Cardiac fibroblast (primary cell): Measurements from ENCODE around the gene ESYT2.
A peak's percentile ranks its signal among the peaks of the same experiment; 100 is the strongest.

Experiments
- DNase-seq, 2 donors: peaks; one replicate each; pipeline versions ENCODE4 v3.0.0 to v3.0.0-alpha.2; 2010; ENCODE audit warnings: low read depth in 2 of 2
- H3K4me3 ChIP-seq, 2 donors: replicated peaks in 1 of 2; 1 replicate in 1 of 2; 2 replicates in 1 of 2; pipeline ENCODE4 v1.5.1; 2011; ENCODE audit warnings: low read depth in 2 of 2, low read length in 2 of 2, mild to moderate bottlenecking in 2 of 2, moderate library complexity in 1 of 2
- CTCF ChIP-seq: IDR thresholded peaks from one replicate; pipeline ENCODE4 v1.5.1; 2011; ENCODE audit warnings: low read depth, mild to moderate bottlenecking, low read length, inconsistent platforms

Gene ESYT2

GRCh38 chr7:158742065-158742821, 87.1 kb downstream of the ESYT2 start:
- TF ChIP-seq CTCF, result no peak
- H3K4me3 ChIP-seq, result no peak overlapping the region

GRCh38 chr7:158741294-158741666, 88.0 kb downstream of the ESYT2 start:
- no peak for TF ChIP-seq CTCF
- DNase-seq, result no peak
- H3K4me3 ChIP-seq, result no peak overlapping the region

More at GRCh38 chr7:158742065-158742821, 87.1 kb downstream of the ESYT2 start:
- no peak for DNase-seq

- DNase-seq, result peak; percentile 90 to 97
- H3K4me3 ChIP-seq, result no peak overlapping the region
- peak; percentile 21 for TF ChIP-seq CTCF
Observed at GRCh38 chr7:158740657-158741293, 88.5 kb downstream of the ESYT2 start.

- TF ChIP-seq CTCF, result no peak
- DNase-seq, result peak; percentile 93 to 94
- peak overlapping the region in 1 of 2 donors; percentile 7 for H3K4me3 ChIP-seq
Observed at GRCh38 chr7:158740013-158740656, 89.2 kb downstream of the ESYT2 start.

GRCh38 chr7:158738841-158739240, 90.5 kb downstream of the ESYT2 start:
- no peak for DNase-seq
- no peak overlapping the region for H3K4me3 ChIP-seq
- no peak for TF ChIP-seq CTCF

- DNase-seq, result no peak
- no peak overlapping the region for H3K4me3 ChIP-seq
- TF ChIP-seq CTCF, result no peak
Observed at GRCh38 chr7:158737064-158737695, 92.1 kb downstream of the ESYT2 start.
